ENCODE data around the gene PKHD1.

DNA sequence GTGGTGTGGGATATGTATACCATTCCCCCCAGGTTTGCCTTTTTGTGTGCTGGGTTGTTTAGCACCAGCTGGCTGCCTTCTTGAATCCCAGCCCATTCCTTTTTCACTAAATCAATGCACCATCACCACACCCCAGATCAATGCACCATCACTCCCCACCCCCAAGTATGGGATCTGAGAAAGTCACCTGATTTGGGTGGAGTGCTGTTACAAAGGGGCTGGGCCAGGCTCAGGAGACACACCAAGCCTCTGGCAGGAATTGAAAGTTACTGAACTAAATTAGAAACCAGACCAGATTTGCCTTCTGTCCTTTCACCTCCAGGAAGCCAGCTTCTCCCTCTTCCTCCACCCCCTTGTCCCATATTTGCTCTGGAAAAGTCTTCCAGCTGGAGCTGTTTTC is 19.6 kb upstream of the PKHD1 start:
- TF ChIP-seq POLR2A (IDR thresholded peaks at IDR 0.05), result no peak
- TF ChIP-seq CTCF (IDR thresholded peaks at IDR 0.05), result no peak

Measured in body of pancreas (tissue), 4 donors.